Adrenal gland (tissue), 12 donors: ENCODE data around the gene TNS1. TPM values are rescaled to one million over a fixed set of nuclear protein-coding genes. Genes with fewer than 3 reads are reported as not detected.

Source experiments
- DNase-seq, 7 donors: peaks; one replicate each; pipeline ENCODE4 v3.0.0-alpha.2; 2019 to 2020
- H3K27ac ChIP-seq, 5 donors: fragments of 200-600 bp; sonication (generic) in 4 of 5; 1 replicate in 3 of 5; 2 replicates in 2 of 5; pipeline versions ENCODE4 v1.5.1 to v1.8.0; 2016 to 2020; ENCODE audit warnings: mild to moderate bottlenecking in 1 of 5
- H3K27me3 ChIP-seq: fragments of 200-600 bp; 2 replicates; pipeline ENCODE4 v1.8.0; 2021
- H3K36me3 ChIP-seq, 2 donors: fragments of 200-600 bp; replicated peaks in 1 of 2; 1 replicate in 1 of 2; 2 replicates in 1 of 2; pipeline versions ENCODE4 v1.5.1 to v1.8.0; 2018 to 2022
- H3K4me1 ChIP-seq, 2 donors: fragments of 200-600 bp; replicated peaks in 1 of 2; 1 replicate in 1 of 2; 2 replicates in 1 of 2; pipeline versions ENCODE4 v1.5.1 to v1.8.0; 2018 to 2021
- H3K4me3 ChIP-seq, 4 donors: fragments of 200-600 bp; sonication (generic) in 3 of 4; one replicate each; pipeline ENCODE4 v1.5.1; 2016 to 2018
- H3K9me3 ChIP-seq, 3 donors: fragments of 200-600 bp; sonication (generic) in 1 of 3; replicated peaks in 1 of 3; 1 replicate in 2 of 3; 2 replicates in 1 of 3; pipeline versions ENCODE4 v1.5.1 to v1.8.0; 2016 to 2021
- POLR2A ChIP-seq, 2 donors: fragments of 450-650 bp; IDR thresholded peaks; one replicate each; pipeline ENCODE4 v1.6.1; 2017; ENCODE audit warnings: antibody characterized with exemption in 2 of 2, mild to moderate bottlenecking in 2 of 2, moderate library complexity in 1 of 2
- WGBS, 4 donors: extraction: QIAGEN DNeasy Blood & Tissue Kit in 2 of 4; methylation state at CpG; one replicate each; pipeline versions ENCODE4 v1.1.5 to v1.1.7; 2013 to 2017; 5-methylcytosine and 5-hydroxymethylcytosine counted together
- intact Hi-C, 2 donors: fragments of 100-400 bp; cut with DNase I; formaldehyde crosslinking; loops; one replicate each; pipeline versions ENCODE4 v1.14.1 to v1.15.0; 2022 to 2023
- polyA plus RNA-seq, 3 donors: library from polyadenylated mRNA; stranded (reverse); fragments of 200-250 nt in 2 of 3; fragments of 350-450 nt in 1 of 3; fragmentation: Illumina TruSeq in 1 of 3; extraction: RNeasy Lipid Tissue Mini Kit (QIAGEN cat#74804) in 1 of 3; gene quantifications; one replicate each; pipeline ENCODE4 v1.2.3, GENCODE V29; 2013 to 2014
- total RNA-seq, 9 donors: library from RNA; depleted of rRNA in 4 of 9; stranded (reverse); fragments of >200 nt in 4 of 9; fragments of 120-200 nt in 1 of 9; fragmentation: NEBNext Ultra II Directional in 1 of 9; extraction: Animal tissue kit (Norgen Biotek cat#: 25700) in 1 of 9; gene quantifications; one replicate each; pipeline versions ENCODE4 v1.1.0 to v1.2.4, GENCODE V29; 2013 to 2023
- TF ChIP-seq, protein P1 (sequence below), 6 experiments: fragments of 450-650 bp in 4 of 6; fragments of 200-600 bp in 2 of 6; sonication (generic) in 1 of 6; IDR thresholded peaks; 1 replicate in 5 of 6; 2 replicates in 1 of 6; pipeline versions ENCODE4 v1.5.1 to v1.8.0; 2016 to 2021; ENCODE audit warnings: antibody characterized with exemption in 6 of 6, mild to moderate bottlenecking in 2 of 6, moderate library complexity in 1 of 6
- donor health status: healthy with polysubstance abuse.
- donor health status: Bipolar disorder and iron deficiency.
- donor health status: DM: yes; HTN: yes; CAD: no.
- donor health status: DM: no; HTN: no; CAD: no.
- donor health status: DM: no; HTN: no; CAD: no.
- donor health status: DM: yes; HTN: yes; CAD: no.

TNS1 gene
- total and polyA plus RNA-seq, 12 donors = 34.1 to 341 (median 252) TPM

DNA sequence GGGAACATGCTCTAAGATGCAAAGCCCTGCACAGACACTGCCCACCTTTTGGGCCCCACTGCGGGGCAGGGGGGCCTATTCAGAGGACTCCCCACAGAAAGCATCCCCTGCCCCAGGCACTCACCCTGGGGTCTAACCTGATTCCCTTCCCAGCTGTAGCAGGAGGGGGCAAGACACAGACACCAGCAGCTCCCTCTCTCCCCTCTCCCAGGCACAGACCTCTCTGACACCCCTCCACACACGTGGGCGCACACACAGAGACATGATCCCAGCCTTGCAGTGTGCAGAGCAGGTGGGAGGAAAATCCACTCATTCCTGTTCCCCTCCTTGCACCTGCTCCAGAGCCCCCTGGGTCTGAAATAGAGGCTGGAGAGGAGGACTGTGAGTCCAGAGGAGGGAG, 10.7 kb downstream of the TNS1 start:
- Histone ChIP-seq H3K4me1 (peaks cover 59 to 72% of the 10 kb centered on the region in 2 donors), H3K27ac (peak overlapping the region in 4 of 5 donors; percentile 10 to 95 (median 66)), H3K4me3 (no peak overlapping the region), H3K27me3 (no peaks in the 10 kb centered on the region), H3K9me3 (no peaks in the 10 kb centered on the region), H3K36me3 (no peaks in the 10 kb centered on the region)
- 84 to 95% (median 85%) methylated on average over 1 to 3 of the region's 3 CpGs for WGBS, 4 donors
- intact Hi-C loops = loop anchor here in 1 of 2 donors (5.0 kb wide), 1 partner anchor 200 kb away; no protein-coding TSS in a partner anchor
- DNase-seq = peak in 1 of 7 donors; percentile 15
- TF ChIP-seq, protein P1, sequence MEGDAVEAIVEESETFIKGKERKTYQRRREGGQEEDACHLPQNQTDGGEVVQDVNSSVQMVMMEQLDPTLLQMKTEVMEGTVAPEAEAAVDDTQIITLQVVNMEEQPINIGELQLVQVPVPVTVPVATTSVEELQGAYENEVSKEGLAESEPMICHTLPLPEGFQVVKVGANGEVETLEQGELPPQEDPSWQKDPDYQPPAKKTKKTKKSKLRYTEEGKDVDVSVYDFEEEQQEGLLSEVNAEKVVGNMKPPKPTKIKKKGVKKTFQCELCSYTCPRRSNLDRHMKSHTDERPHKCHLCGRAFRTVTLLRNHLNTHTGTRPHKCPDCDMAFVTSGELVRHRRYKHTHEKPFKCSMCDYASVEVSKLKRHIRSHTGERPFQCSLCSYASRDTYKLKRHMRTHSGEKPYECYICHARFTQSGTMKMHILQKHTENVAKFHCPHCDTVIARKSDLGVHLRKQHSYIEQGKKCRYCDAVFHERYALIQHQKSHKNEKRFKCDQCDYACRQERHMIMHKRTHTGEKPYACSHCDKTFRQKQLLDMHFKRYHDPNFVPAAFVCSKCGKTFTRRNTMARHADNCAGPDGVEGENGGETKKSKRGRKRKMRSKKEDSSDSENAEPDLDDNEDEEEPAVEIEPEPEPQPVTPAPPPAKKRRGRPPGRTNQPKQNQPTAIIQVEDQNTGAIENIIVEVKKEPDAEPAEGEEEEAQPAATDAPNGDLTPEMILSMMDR (IDR thresholded peaks at IDR 0.05) = no peak
- TF ChIP-seq POLR2A (IDR thresholded peaks at IDR 0.05) = no peak

DNA sequence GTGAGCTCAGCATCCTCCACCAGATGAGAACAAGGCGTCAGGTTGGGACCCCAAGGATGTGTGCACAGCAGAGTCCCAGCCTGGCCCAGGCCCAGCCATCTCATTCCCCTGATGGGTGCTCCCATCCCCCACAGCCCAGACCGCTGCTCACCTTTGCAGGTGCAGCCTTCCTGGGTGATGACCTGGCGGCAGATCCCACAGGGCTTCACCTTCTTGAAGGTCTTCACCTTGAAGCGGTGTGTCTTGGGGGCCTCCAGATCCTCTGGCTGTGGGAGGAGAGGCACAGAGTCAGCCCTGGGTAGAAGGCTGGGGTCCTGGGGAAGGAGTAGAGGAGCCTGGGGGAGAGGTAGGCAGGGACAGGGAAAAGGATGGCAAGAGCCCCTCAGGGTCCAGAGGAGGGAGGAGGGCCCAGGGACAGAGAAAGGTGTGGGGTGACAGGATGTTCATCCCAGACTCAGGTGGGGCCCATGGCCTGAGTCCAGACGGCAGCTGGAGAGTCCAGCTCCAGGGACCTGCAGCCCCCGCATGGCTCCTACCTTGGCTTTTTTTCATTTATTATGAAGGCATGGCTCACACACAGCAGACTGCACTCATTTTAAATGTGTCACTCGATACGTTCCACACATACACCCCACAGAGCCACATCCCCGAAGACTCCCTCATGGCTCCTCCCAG, 11.9 kb downstream of the TNS1 start:
- Histone ChIP-seq H3K27ac (peak overlapping the region in 2 of 5 donors; percentile 82 to 95), H3K4me3 (no peak overlapping the region), H3K27me3 (no peaks in the 10 kb centered on the region), H3K4me1 (peaks cover 48 to 61% of the 10 kb centered on the region in 2 donors), H3K36me3 (peaks cover 0 to 5% of the 10 kb centered on the region in 2 donors), H3K9me3 (no peaks in the 10 kb centered on the region)
- peak in 1 of 7 donors; percentile 18 for DNase-seq
- WGBS, 4 donors = 81 to 85% (median 83%) methylated on average over 7 to 9 of the region's 9 CpGs
- TF ChIP-seq, protein P1 (IDR thresholded peaks at IDR 0.05) = no peak
- no peak for TF ChIP-seq POLR2A (IDR thresholded peaks at IDR 0.05)
- intact Hi-C loops = loop anchor here in 1 of 2 donors (5.0 kb wide), 1 partner anchor 199 kb away; no protein-coding TSS in a partner anchor

DNA sequence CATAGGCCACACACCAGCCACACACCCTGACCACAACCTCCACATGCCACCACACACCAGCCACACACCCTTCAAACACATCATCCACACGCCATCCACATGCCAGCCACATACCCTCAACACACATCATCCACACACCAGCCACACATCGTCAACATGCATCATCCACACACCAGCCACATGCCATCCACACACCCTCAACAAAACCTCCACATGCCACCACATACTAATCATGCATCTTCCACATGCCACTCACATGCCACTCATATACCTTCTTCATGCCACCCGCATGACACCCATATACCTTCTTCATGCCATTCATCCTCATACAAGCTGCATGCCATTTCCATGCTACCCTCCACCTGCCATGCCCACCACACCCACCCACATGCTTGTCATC, 12.4 kb downstream of the TNS1 start:
- WGBS, 4 donors = 87 to 97% (median 90%) methylated on average over 3 of the region's 3 CpGs
- Histone ChIP-seq H3K27me3 (no peaks in the 10 kb centered on the region), H3K4me3 (no peak overlapping the region), H3K27ac (peak overlapping the region in 2 of 5 donors; percentile 82 to 95), H3K4me1 (peaks cover 42 to 55% of the 10 kb centered on the region in 2 donors), H3K36me3 (peaks cover 0 to 6% of the 10 kb centered on the region in 2 donors), H3K9me3 (no peaks in the 10 kb centered on the region)
- DNase-seq = peak in 1 of 7 donors; percentile 14
- TF ChIP-seq, protein P1 (IDR thresholded peaks at IDR 0.05) = no peak
- TF ChIP-seq POLR2A (IDR thresholded peaks at IDR 0.05) = no peak
- intact Hi-C loops = loop anchor here in 1 of 2 donors (5.0 kb wide), 1 partner anchor 198 kb away; no protein-coding TSS in a partner anchor

- intact Hi-C loops = loop anchor here (5.0 to 10.0 kb wide), 4 partner anchors 55 to 202 kb away; no protein-coding TSS in a partner anchor
Measured at GRCh38 chr2:217989221-217989948, 13.4 kb downstream of the TNS1 start.

More at GRCh38 chr2:217989221-217989948, 13.4 kb downstream of the TNS1 start:
- Histone ChIP-seq H3K27ac (peak overlapping the region; percentile 40 to 84 (median 74)), H3K4me3 (no peak overlapping the region), H3K9me3 (no peaks in the 10 kb centered on the region), H3K4me1 (peaks cover 33 to 45% of the 10 kb centered on the region in 2 donors), H3K27me3 (no peaks in the 10 kb centered on the region), H3K36me3 (peaks cover 0 to 6% of the 10 kb centered on the region in 2 donors)
- TF ChIP-seq, protein P1 (IDR thresholded peaks at IDR 0.05) = no peak
- TF ChIP-seq POLR2A (IDR thresholded peaks at IDR 0.05) = no peak
- DNase-seq = peak in 4 of 7 donors; percentile 34 to 67 (median 55)
- WGBS, 4 donors = 50 to 65% (median 53%) methylated on average over 7 to 9 of the region's 9 CpGs
